GM12878 (cell line): ENCODE data around the gene LTBP3. TPM values are rescaled to one million over a fixed set of nuclear protein-coding genes. Genes with fewer than 3 reads are reported as not detected.

Experiments
- ATAC-seq: fragments of 200-7000 bp; cut with Tn5 transposase; 3 replicates; pipeline ENCODE4 v1.9.1; 2020; ENCODE audit warnings: mild to moderate bottlenecking, moderate library complexity
- BruUV-seq: library from RNA; stranded (reverse); fragments of 400-500 nt; replicated peaks from 2 replicates; lab custom pipeline; 2021; lab: Mats Ljungman, UMichigan
- CTCF ChIA-PET: fragments of 300-600 bp; sonication (Branson Sonifier 250); formaldehyde crosslinking; extraction: SDS; loops from one replicate; lab custom pipeline; 2021; ENCODE audit warnings: inconsistent platforms; lab: Yijun Ruan, JAX
- POLR2A ChIA-PET: fragments of 350-600 bp; formaldehyde crosslinking; extraction: SDS; loops from one replicate; lab custom pipeline; 2021; ENCODE audit warnings: inconsistent platforms; lab: Charles Lee
- RAD21 ChIA-PET: fragments of 300-600 bp; sonication (Branson Sonifier 250); formaldehyde crosslinking; loops from one replicate; lab custom pipeline; 2023; ENCODE audit warnings: antibody characterized with exemption; ENCODE audit not compliant: unreplicated experiment; lab: Charles Lee
- SMC1A ChIA-PET: fragments of 300-600 bp; sonication (Branson Sonifier 250); formaldehyde crosslinking; loops from one replicate; lab custom pipeline; 2023; ENCODE audit not compliant: unreplicated experiment, uncharacterized antibody; lab: Charles Lee
- DNase-seq: peaks from one replicate; pipeline ENCODE4 v3.0.0-alpha.2; 2011; ENCODE audit warnings: low read depth, low spot score
- FAIRE-seq: peaks from 3 replicates; lab custom pipeline; 2011; peaks lifted over from hg19 to GRCh38; lab: Jason Lieb, UNC
- H2AFZ ChIP-seq: 2 replicates; pipeline ENCODE4 v1.6.0; 2011; ENCODE audit warnings: low read depth, low read length, control low read depth; ENCODE audit not compliant: control insufficient read depth
- H3K27ac ChIP-seq: 2 replicates; pipeline ENCODE4 v1.5.1; 2011; ENCODE audit warnings: control low read depth; ENCODE audit not compliant: control insufficient read depth, insufficient read depth
- H3K27me3 ChIP-seq, 2 experiments: replicated peaks in 1 of 2; 2 replicates each; pipeline versions ENCODE4 v1.6.0 to v1.6.1; 2011; ENCODE audit warnings: low read length in 1 of 2; ENCODE audit not compliant: control insufficient read depth in 2 of 2, insufficient read depth in 2 of 2
- H3K36me3 ChIP-seq, 2 experiments: 2 replicates each; pipeline ENCODE4 v1.5.1; 2011; ENCODE audit warnings: low read length in 1 of 2; ENCODE audit not compliant: control insufficient read depth in 2 of 2, insufficient read depth in 2 of 2
- H3K4me1 ChIP-seq: 2 replicates; pipeline ENCODE4 v1.6.1; 2011; ENCODE audit warnings: mild to moderate bottlenecking, low read length, moderate library complexity, mixed read lengths; ENCODE audit not compliant: control insufficient read depth, insufficient read depth
- H3K4me2 ChIP-seq: 2 replicates; pipeline ENCODE4 v1.6.0; 2011; ENCODE audit warnings: control low read depth; ENCODE audit not compliant: control insufficient read depth, insufficient read depth
- H3K4me3 ChIP-seq: fragments of 200-600 bp; sonication (generic); 2 replicates; pipeline ENCODE4 v1.5.1; 2016
- H3K79me2 ChIP-seq: 2 replicates; pipeline ENCODE4 v1.6.0; 2011; ENCODE audit warnings: low read length; ENCODE audit not compliant: control insufficient read depth, insufficient read depth
- H3K9ac ChIP-seq: 2 replicates; pipeline ENCODE4 v1.8.0; 2011; ENCODE audit warnings: low read length, control low read depth, mixed read lengths; ENCODE audit not compliant: control insufficient read depth, insufficient read depth
- H3K9me3 ChIP-seq: replicated peaks from 3 replicates; pipeline ENCODE4 v1.5.1; 2011; ENCODE audit warnings: mild to moderate bottlenecking, low read length; ENCODE audit not compliant: control insufficient read depth, insufficient read depth
- H4K20me1 ChIP-seq: 2 replicates; pipeline ENCODE4 v1.6.0; 2011; ENCODE audit not compliant: control insufficient read depth, insufficient read depth
- BHLHE40 ChIP-seq, 2 experiments: fragments of 450-650 bp in 1 of 2; IDR thresholded peaks; 2 replicates each; pipeline ENCODE4 v1.6.1; 2011 to 2017; ENCODE audit warnings: low read depth in 2 of 2, borderline replicate concordance in 1 of 2, improper control_type of control experiment in 1 of 2, low read length in 1 of 2, mild to moderate bottlenecking in 1 of 2
- CBFB ChIP-seq: IDR thresholded peaks from 2 replicates; pipeline ENCODE4 v1.6.1; 2016; ENCODE audit warnings: antibody characterized with exemption, low read depth
- CEBPB ChIP-seq, 2 experiments: fragments of 150-350 bp in 1 of 2; IDR thresholded peaks; 2 replicates each; pipeline ENCODE4 v1.6.1; 2012 to 2014; ENCODE audit warnings: low read depth in 2 of 2, low read length in 2 of 2, borderline replicate concordance in 1 of 2, inconsistent platforms in 1 of 2
- DPF2 ChIP-seq: fragments of 450-650 bp; IDR thresholded peaks from 2 replicates; pipeline ENCODE4 v1.6.1; 2017; ENCODE audit warnings: mild to moderate bottlenecking
- FOXM1 ChIP-seq: IDR thresholded peaks from 2 replicates; pipeline ENCODE4 v1.6.1; 2012; ENCODE audit warnings: low read depth, mild to moderate bottlenecking, inconsistent platforms, low read length, moderate library complexity
- HDGF ChIP-seq: fragments of 450-650 bp; IDR thresholded peaks from 2 replicates; pipeline ENCODE4 v1.6.1; 2016; ENCODE audit warnings: antibody characterized with exemption
- IKZF1 ChIP-seq: fragments of 450-650 bp; conservative IDR thresholded peaks from 2 replicates; pipeline ENCODE4 v1.6.1; 2017; ENCODE audit warnings: antibody characterized with exemption, mild to moderate bottlenecking
- IRF4 ChIP-seq: IDR thresholded peaks from 2 replicates; pipeline ENCODE4 v1.6.1; 2011; ENCODE audit warnings: low read depth, low read length
- KLF5 ChIP-seq: fragments of 450-650 bp; IDR thresholded peaks from 2 replicates; pipeline ENCODE4 v1.6.1; 2014; ENCODE audit warnings: mild to moderate bottlenecking; ENCODE audit not compliant: partially characterized antibody
- PAX5 ChIP-seq: IDR thresholded peaks from 2 replicates; pipeline ENCODE4 v1.6.1; 2011; ENCODE audit warnings: low read depth, low read length, borderline replicate concordance
- POLR2AphosphoS2 ChIP-seq: IDR thresholded peaks from 2 replicates; pipeline ENCODE4 v1.6.1; 2011; ENCODE audit warnings: low read depth, mild to moderate bottlenecking, low read length, improper control_type of control experiment, moderate library complexity
- ZZZ3 ChIP-seq: IDR thresholded peaks from 2 replicates; pipeline ENCODE4 v1.6.1; 2011; ENCODE audit warnings: low read depth; ENCODE audit not compliant: control insufficient read depth, insufficient read length
- WGBS: methylation state at CpG from one replicate; pipeline ENCODE4 v1.1.6; 2016; ENCODE audit warnings: low lambda C conversion rate; ENCODE audit not compliant: insufficient replicate concordance, insufficient coverage; ENCODE audit errors: missing lambda C conversion rate; 5-methylcytosine and 5-hydroxymethylcytosine counted together
- in situ Hi-C: fragments of 300-500 bp; cut with MboI; formaldehyde crosslinking; loops from 9 replicates; pipeline ENCODE4 v1.14.3; 2018; ENCODE audit warnings: mixed read lengths
- intact Hi-C: fragments of 100-400 bp; cut with micrococcal nuclease; formaldehyde crosslinking; loops from one replicate; pipeline ENCODE4 v1.14.2; 2022; ENCODE audit not compliant: unreplicated experiment
- polyA plus RNA-seq, 11 experiments: library from polyadenylated mRNA; depleted of rRNA in 4 of 11; unstranded in 6 of 11; stranded (reverse) in 5 of 11; fragments of >200 nt; fragmentation: Nextera tagmentation in 4 of 11; fragmentation: Illumina TruSeq in 1 of 11; extraction: Ambion mirVana in 4 of 11; extraction: Trizol in 1 of 11; gene quantifications; 1 replicate in 1 of 11; 2 replicates in 10 of 11; pipeline versions ENCODE4 v1.2.1 to v1.2.3, GENCODE V29; 2011 to 2016; ENCODE audit warnings: inconsistent platforms in 2 of 11, missing spikeins in 2 of 11, low read depth in 1 of 11
- total RNA-seq, 4 experiments: library from RNA; depleted of rRNA in 3 of 4; stranded (reverse); fragments of >200 nt in 3 of 4; fragmentation: Illumina TruSeq in 1 of 4; extraction: Trizol in 1 of 4; gene quantifications; 2 replicates each; pipeline versions ENCODE4 v1.2.1 to v1.2.3, GENCODE V29; 2013 to 2021
- TF ChIP-seq, protein P1 (sequence below): IDR thresholded peaks from 2 replicates; pipeline ENCODE4 v1.6.1; 2012; ENCODE audit warnings: low read depth, low read length, improper control_type of control experiment

Gene LTBP3
- total and polyA plus RNA-seq, 10 of the 15 experiments (the other 5 are each of a cell fraction or from before 2014, with no cell fraction given), result 2.2 to 12.2 (median 6.2) TPM; not detected in 2

- Histone ChIP-seq H3K9me3 (no peaks in the 10 kb centered on the region), H3K4me1 (peaks cover 4% of the 10 kb centered on the region)
- SMC1A ChIA-PET, result interaction anchor here (1.0 kb wide), 1 partner anchor 13 kb away, joined by 3 read pairs; no protein-coding TSS in a partner anchor
- TF ChIP-seq HDGF (no peak), ZZZ3 (no peak), KLF5 (no peak), POLR2AphosphoS2 (no peak), PAX5 (no peak)
- TF ChIP-seq, all 136 proteins: peak for 0
- no peak overlapping the region for H2AFZ ChIP-seq
- ChIA-PET CTCF (interaction anchor here (0.9 to 1.5 kb wide), 2 partner anchors 13 to 19 kb away, joined by 3 read pairs; no protein-coding TSS in a partner anchor), POLR2A (interaction anchor here (0.6 kb wide), 1 partner anchor 47 kb away, joined by 3 read pairs; no protein-coding TSS in a partner anchor), RAD21 (no interaction called here)
- WGBS, result 94% methylated on average over 37 of the region's 67 CpGs
- H3K4me2 ChIP-seq, result no peak overlapping the region
- H4K20me1 ChIP-seq, result no peaks in the 10 kb centered on the region; the same call in 1 of the 2 replicates
- DNase-seq, result no peak
- in situ Hi-C loops (no loop called here), intact Hi-C loops (no loop called here)
- H3K27me3 ChIP-seq, result no peaks in the 10 kb centered on the region
- no peak overlapping the region for H3K4me3 ChIP-seq
- no TSS peak for BruUV-seq
- ATAC-seq, result peak; percentile 44
- no peak overlapping the region for H3K27ac ChIP-seq
- FAIRE-seq, result no peak
- peaks cover 18% of the 10 kb centered on the region for H3K79me2 ChIP-seq
- H3K9ac ChIP-seq, result no peak overlapping the region
- H3K36me3 ChIP-seq, result peaks cover 18 to 32% of the 10 kb centered on the region in 2 experiments; a peak in 3 of 4 replicates
Observed at GRCh38 chr11:65606876-65607613, 48.9 kb upstream of the LTBP3 start.

GRCh38 chr11:65604258-65604657 is 46.1 kb upstream of the LTBP3 start:
- no peaks in the 10 kb centered on the region for H3K79me2 ChIP-seq
- H3K27ac ChIP-seq, result no peak overlapping the region
- H3K9me3 ChIP-seq, result no peaks in the 10 kb centered on the region
- RAD21 ChIA-PET, result interaction anchor here (0.5 to 0.7 kb wide), 2 partner anchors 28 to 460 kb away, joined by 3 read pairs; no protein-coding TSS in a partner anchor
- ATAC-seq (no peak), DNase-seq (no peak), FAIRE-seq (no peak)
- no peak overlapping the region for H3K9ac ChIP-seq
- H3K4me3 ChIP-seq, result no peak overlapping the region
- H3K4me1 ChIP-seq, result no peaks in the 10 kb centered on the region
- intact Hi-C loops (no loop called here), in situ Hi-C loops (no loop called here)
- no peak overlapping the region for H3K4me2 ChIP-seq
- peaks cover 18 to 28% of the 10 kb centered on the region in 2 experiments; a peak in 3 of 4 replicates for H3K36me3 ChIP-seq
- POLR2A ChIA-PET, result interaction anchor here (0.6 to 1.4 kb wide), 6 partner anchors 9 to 34 kb away, joined by 3 to 5 read pairs (median 3); partner anchors contain the start of genes PCNX3 and ZNRD2
- no peak overlapping the region for H2AFZ ChIP-seq
- SMC1A ChIA-PET, result interaction anchor here (1.9 kb wide), 1 partner anchor 11 kb away, joined by 6 read pairs; no protein-coding TSS in a partner anchor
- CTCF ChIA-PET, result interaction anchor here (0.6 to 1.5 kb wide), 5 partner anchors 9 to 275 kb away, joined by 3 to 8 read pairs (median 4); partner anchors contain the start of genes KCNK7 and PCNX3
- TF ChIP-seq FOXM1 (no peak), IRF4 (no peak), CBFB (no peak), CEBPB (IDR thresholded peaks at IDR 0.05; ENCODE audit: borderline replicate concordance in 1 of 2, low read depth in 2 of 2, low read length in 2 of 2) (no peak), DPF2 (no peak), BHLHE40 (IDR thresholded peaks at IDR 0.05; ENCODE audit: borderline replicate concordance in 1 of 2, low read depth in 2 of 2, low read length in 1 of 2) (no peak), IKZF1 (no peak)
- TF ChIP-seq, protein P1, sequence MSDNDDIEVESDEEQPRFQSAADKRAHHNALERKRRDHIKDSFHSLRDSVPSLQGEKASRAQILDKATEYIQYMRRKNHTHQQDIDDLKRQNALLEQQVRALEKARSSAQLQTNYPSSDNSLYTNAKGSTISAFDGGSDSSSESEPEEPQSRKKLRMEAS, result no peak
- H4K20me1 ChIP-seq, result no peaks in the 10 kb centered on the region
- 100% methylated on average over 1 of the region's 1 CpG for WGBS
- H3K27me3 ChIP-seq, result no peaks in the 10 kb centered on the region
- no TSS peak for BruUV-seq
